GM21737 (cell line): ENCODE measurements around the gene NRP1.

Experiments used
- ATAC-seq: cut with Tn5 transposase; IDR thresholded peaks from one replicate; pipeline ENCODE4 v1.9.1; 2021; ENCODE audit warnings: mild to moderate bottlenecking, moderate library complexity; ENCODE audit not compliant: unreplicated experiment

NRP1 gene

DNA sequence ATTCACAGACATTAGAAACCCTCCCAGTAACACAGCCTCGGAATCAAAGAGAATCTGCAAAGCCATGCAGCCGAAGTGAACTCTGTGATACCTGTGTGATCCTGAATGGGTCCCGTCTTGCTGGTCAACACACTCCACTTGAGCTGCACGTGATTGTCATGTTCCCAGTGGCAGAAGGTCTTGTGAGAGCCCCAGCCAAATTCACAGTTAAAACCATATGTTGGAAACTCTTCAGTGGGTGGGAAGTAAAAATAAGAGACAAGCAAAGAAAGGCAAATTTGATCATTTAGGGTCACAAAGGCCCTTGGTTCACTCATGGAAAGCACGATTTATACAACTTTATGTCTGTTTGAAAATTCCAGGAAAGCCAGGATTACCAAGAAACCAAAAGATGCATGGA is 142.3 kb downstream of the NRP1 start:
- no peak for ATAC-seq

DNA sequence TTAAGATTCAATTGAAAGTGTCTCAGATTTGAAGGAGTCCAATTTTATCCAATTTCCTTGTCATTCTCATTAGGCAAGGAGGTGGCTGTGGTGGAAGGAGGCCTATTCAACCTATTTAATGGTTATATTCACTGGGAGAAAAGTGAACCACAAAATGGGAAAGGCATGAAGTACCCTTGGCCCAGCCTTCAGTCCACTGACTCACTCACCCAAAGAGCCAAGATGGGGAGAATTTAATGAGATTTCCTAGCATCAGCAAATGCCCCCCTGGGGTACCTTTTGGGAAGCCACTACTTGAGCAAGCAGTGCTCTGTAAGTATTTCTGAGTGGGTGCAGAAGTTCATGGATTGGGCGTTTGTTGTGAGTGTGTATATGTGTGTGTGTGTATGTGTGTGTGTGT is 144.1 kb downstream of the NRP1 start:
- no peak for ATAC-seq

DNA sequence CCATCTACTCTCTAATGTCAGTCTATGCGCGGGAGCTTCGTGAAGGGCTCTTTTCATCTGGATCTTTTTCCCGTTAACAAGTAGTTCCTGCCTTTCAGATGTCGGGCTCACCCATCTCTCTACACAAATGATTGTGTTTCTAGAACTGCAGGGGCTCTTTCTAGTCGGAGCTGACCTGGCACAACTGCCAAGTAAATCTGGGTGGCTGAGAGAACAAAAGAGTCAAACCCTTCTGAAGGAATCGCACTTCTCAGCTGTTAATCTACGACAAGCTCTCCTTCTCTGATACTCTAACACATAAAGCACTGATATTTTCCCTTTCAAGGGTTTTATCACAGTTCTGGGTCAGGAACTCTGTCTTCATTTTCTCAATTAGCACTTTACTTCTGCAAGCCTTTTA is 144.7 kb downstream of the NRP1 start:
- no peak for ATAC-seq

DNA sequence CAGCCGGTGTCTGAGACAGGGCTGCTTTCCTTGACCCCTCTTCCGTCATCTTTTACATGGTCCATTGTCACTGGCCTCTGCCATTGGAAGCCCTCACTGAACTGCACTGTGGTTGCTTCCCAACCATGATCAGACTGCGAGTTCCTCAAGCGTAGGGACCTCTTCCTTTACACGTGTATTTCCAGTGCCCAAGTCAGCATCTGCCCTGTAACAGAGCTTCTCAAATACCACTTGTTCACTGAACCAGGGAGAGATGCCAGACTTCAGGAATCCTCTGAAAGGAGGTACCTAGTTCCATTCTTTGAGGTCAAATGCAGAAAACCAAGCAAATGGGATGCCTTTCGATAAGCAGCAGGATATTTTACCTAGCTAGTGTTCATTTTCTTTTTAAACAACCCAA is 145.1 kb downstream of the NRP1 start:
- ATAC-seq, result no peak

DNA sequence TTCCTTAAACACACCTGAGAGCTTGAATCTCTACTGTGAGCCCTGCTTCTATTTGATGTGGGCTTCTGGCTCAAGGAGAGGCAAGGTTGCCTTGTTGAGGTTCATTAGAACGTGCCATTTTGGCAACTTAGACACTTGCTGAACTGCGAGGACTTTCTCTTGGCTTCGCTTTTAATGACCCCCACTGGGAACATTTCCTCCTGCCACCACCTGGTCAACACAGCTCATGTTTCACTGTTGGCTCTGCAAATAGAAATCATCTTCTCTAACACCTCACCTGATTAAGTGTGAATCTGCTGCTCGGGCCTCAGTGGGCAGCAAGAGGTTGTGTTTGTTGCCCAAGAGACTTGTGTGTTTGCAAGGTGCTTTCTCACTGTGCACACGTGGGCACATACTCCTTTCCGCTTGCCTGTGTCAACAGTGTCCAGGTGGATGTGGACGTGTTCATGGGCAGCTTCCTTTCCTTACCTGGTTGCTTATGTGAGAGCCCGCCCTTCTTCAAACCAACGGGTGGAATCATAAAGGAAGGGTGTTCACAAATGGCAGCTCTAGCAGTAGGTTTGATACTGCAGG is 147.0 kb downstream of the NRP1 start:
- ATAC-seq, result no peak

DNA sequence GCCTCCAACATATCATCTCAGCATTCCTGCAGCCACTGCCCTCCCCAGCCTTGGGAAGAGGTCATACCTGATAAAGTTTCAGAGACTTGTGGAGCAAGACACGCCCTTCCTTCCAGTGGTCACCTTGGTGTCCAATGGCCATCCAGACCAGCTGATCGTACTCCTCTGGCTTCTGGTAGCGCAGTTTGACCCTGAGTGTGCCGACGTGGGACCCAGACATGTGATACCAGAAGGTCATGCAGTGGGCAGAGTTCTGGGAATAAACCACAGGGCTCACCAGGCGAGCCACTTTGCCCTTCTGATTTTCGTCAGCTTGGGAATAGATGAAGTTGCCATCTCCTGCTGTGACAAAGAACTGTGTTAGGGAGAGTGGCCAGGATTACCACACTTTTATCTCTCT is 148.3 kb downstream of the NRP1 start:
- no peak for ATAC-seq

DNA sequence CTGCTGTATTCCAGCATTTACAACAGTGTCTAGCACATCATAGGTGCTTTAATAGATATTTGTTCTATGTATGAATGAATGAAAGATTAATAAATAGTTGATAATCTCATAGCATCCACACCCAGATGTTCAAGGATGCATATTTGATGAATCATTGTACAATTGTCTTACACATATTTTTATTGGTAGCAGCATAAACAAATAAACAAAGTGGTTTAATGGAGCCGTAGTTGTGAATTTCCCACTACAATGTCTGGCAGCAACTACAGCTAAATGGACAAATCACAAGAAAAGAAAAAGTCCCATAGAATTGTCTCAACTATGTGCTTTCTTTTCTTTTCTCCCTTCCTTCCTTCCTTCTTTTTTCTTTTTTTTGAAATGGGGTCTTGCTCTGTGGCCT is 150.8 kb downstream of the NRP1 start:
- ATAC-seq, result no peak

DNA sequence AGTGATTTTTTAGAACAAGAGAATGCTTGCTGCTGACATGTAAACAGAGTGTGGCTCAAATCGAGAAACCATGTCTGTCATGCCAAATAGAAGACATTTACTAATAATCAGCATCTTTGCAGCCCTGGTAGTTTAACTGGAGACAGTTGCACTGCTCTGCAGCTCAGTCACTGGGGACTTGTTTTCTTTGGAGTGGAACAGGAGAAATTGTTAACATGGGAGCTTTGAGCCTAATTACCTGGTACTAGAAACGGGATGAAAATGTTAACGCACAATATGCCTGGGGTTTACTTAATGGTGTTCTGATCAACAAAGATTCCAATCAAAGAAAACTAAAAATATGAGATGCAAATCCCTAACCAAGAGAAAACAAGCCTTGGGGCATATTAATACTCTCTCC is 153.5 kb downstream of the NRP1 start:
- no peak for ATAC-seq

DNA sequence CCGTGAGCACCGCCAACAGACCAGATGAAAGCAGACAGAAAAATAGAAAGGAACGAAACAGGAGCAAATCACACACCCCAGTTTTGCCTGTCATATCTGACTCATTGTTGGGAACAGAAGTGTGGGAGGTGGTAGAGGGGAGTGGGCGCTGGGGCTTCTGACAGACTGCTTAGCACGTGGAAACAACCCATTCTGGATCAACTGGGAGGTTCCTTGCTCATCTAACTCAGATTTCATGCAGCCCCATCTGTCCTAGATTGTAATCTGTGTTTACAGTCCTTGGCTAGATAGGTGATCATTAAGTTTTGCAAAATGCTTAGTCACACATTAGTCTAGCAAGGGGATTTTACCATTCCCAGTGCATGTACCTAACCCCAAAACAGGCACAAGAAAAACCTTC is 154.1 kb downstream of the NRP1 start:
- no peak for ATAC-seq

DNA sequence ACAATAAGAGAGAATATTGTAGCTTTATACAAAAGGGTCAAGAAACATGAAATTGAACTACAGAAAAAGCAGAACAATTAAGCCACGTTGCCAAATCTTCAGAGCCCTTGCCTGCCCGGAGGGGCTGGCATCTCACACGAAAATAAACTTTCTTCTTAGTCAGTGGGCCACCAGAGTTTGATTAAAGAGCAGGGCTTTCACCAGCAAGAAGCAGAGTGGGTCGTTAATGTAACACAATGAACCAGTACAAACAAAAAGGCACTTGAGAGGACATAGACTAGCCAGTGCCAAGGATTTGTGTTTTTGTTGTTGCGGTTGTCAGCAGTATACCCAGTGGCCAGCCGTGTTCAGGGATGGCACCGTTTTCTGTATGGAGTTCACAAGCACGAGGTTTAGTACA is 155.4 kb downstream of the NRP1 start:
- ATAC-seq, result no peak

DNA sequence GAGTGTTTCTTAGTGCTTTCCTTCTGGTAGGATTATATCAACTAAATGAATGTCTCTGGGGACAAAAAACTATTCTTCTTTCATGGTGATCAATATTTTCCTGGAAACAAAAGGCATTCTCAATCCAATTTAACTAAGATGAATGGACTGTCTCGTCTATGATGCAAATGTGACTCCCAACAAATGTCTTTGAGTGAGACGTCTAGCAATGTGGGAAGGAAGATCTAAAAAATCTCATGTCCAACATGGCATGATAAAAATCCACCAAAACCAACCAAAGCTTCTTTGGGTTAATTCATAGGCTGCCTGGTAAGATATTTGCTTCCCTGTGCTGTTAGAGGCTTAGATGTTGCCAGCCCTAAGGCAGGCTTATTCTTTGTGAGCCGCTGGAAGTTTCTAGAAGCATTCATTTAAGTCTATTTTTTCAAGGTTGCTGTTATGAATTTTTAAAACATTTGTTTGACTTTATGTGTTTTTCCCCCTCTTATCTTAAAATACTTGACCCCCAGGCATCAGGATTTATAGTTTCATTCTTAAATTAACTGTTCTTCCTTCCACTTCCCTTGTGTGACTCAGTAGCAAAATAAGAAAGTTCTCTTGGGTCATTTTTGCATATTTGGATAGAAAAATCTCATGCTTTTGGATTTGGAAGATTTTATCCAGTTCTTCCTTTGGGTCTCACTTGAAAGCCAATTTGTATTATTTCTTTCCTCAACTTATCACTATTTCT is 156.3 kb downstream of the NRP1 start:
- no peak for ATAC-seq

DNA sequence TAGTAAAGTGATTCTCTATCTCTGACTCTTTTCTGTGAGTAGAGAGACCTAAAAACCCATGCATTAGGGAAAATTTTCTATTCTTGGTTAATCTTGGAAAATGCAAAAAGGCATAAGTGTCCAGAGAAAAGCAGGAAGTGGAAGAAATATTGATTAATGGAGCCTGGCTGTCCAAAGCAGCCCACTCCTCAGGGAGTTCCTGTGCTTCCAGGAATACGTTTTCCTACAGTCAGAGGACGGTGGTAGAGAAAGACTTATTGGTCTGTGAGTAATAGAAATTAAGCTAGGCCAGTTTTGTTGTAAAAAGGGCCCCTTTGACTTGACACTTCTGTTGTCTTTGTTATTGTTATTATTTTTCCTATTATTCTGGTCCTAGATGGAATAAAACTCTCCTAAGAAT is 157.8 kb downstream of the NRP1 start:
- ATAC-seq, result no peak

DNA sequence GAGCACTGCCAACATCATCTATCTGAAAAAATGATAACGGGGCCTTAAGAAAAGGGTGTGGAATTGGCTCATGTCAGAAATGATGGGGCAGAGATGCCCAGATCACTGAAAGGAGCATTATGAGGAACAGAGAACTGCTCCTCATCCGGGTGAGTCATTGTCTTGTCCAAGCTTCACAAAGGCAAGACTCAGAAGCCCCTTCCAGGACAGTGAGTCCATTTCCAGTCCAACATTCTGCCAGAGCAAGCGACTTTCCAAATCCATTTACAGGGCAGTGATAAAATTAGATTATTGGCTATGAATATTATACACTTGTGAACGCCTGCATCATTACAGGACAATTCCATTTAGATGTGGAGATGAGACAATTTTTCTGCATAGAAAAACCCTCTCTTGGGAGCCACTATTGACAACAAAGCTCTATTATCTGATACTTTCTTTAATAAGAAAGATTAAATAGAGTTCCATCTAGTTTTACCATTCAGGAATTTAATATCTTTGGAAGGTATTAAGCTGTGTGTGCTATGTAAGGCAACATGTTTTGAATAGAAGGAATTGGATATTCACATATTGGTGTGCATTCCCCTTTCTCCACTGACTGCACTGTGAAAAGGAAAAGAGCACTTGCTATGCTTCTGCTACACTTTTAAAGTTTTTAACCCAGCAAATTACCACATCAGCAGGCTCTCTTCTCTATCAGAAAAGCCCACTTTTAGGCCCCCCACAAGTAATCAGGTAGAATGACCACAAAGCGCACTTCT is 159.6 kb downstream of the NRP1 start:
- ATAC-seq, result no peak

DNA sequence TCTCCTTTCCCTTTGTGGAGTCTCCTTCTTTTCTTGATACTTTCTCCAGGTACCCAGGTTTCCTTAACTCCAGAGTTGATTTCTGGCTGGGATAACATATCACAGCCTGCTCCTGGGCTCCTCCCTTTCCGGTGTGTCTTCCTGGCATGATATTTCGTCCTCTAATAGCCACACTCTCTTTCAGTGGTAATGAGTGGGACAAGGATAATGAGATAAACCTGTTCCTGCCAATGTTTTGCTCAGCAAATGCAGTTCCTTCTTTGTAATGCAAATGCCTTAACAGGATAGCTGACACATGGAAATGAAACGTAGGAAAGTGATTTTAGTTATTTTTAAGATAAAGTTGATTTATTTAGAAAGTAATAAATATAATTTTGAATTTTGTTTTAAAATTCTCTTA is 168.6 kb downstream of the NRP1 start:
- ATAC-seq, result no peak

DNA sequence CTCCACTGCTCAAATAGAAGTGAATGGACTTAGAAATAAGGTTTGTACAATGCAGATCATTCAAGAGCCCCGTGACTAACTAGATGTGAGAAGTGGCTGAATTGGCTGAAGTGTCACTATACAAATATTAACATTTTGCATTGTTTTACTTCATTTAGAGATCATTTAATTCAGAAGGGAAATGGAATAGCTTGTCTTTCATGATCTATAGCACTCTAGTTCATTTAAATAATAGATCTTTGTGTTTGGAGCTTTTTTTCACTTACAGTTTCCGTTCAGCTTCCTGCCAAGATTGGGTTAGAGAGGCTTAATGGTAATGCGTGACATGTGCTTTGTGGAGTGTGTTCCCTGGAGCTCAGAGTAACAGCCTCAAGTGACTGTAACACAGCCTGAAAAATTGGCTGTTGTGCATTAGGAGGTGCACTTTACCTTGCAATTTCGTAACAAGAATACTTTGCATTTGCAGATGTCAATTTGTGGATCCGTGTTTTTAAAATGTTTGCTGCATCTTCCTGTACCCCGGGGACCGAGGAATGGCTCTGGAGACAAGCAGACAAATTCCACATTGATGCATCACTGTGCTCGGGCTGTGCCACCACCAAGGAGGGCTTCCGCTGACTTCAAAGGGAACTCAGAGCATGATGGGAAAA is 170.3 kb downstream of the NRP1 start:
- ATAC-seq, result no peak

DNA sequence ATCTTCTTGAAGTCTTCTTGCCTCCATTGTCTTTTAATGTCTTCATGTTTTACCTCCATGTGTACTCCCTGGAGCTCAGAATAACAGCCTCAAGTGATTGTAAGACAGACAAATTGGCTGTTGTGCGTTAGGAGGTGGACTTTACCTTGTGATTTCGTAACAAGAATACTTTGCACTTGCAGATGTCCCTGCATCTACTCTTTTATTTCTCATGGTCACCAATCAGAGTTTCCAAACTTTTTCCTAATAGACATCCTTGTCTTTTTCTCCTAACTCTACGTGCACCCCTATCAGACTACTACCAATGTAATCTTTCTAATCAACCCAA is 172.3 kb downstream of the NRP1 start:
- ATAC-seq, result no peak

DNA sequence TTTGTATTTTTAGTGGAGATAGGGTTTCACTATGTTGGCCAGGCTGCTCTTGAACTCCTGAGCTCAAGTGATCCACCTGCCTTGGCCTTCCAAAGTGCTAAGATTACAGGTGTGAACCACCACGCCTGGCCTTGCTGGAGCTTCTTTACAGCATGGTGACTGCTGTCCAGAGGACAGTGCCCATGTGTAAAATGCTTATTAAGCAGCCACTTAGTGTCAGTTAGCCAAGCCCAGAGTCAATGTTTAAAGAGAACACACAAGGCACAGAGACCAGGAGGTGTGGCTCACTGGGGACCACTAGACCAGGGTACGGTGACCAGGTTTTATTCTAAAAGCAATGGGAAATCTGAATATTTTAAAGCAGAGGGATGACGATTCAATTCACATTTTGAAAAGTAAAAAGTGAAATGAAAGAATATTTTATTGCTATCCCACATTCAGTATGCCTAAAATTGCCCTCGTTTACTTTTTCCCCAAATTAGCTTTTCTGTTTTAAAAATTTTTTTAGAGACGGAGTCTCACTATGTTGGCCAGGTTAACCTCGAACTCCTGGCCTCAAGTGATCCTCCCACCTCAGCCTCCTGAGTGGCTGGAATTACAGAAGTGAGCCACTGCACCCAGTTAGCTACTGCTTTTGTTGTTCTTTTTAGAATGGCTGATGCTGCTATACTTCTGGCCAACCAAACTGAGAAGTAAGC is 172.8 kb downstream of the NRP1 start:
- ATAC-seq, result no peak

DNA sequence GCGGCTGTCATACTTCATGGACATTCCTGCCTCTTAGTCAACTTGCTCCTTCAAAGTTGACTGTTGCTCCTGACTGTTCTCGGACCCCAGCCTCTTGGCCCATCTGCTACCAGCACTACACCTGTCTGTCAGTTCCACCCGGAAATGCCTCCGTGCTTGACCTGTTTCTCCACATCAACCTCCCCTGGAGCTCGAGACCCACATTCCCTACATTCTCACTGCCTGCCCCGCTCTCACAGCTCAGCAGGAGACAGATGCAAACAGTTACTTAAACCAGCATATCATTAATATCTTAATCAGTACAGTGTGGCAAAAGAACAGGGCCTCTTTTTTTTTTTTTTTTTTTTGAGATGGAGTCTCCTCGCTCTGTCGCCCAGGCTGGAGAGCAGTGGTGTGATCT is 174.3 kb downstream of the NRP1 start:
- ATAC-seq, result no peak

DNA sequence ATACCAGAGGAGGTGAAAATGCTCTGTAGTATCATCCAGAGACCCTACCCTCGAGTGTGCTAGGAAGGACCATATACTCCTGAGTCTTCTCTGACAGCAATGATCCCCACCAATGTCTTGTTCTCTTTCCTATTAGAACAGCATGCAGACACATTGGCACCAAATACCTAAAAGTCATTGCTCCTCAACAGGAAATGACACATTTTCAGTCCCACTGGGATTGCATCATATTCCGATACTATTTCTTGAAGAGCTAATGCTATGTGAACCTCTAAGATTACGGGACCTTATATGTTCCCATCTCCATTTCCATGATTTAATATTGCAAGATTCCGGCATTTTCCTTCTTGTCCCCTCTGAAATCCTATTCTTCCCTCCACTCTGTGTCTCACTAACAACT is 177.4 kb downstream of the NRP1 start:
- ATAC-seq, result no peak

DNA sequence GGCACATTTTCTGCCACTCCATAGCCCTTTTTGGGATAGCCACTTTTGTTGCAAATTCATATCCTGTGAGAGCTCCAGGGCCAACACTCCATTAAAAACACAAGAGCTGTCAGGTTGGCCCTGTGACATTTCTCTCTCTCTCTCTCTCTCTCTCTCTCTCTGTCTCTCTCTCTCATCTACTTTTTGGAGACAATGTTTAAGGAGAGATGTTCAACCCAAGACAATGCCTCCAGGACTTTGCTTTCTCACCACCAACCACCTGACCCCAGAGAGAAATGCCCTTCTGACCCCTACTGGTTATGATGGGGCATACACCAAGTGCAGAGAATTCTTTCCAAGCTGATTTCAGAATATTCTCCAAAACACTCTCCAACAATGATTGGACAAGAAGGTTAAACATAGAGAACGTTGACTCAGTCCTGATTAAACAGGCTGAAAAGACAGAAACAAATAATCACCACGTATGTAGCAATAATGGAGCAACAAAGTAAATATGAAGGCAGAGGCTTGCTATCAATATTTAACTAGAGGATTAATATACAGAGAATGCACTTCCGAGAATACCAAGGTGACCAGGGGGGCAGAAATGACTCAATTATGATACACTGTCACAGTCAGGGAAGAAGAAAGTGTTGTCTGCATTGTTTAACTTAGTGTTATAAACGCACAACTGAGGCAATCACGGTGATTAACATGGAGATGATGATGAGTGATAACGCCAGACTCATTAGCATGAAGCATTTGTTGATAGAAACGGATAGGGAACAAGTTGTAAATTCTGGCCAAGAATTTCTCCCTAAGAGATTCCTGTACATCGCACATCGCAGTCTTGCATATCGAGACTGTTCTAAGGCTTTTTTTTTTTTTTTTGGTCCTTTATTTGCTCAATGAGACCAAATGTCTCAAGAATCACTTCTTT is 178.5 kb downstream of the NRP1 start:
- ATAC-seq, result peak; percentile 62
